ENCODE measurements around the gene EXO1. TPM values are rescaled to one million over a fixed set of nuclear protein-coding genes. Genes with fewer than 3 reads are reported as not detected.
"Not testable (repeated sequence)": the region's sequence is repeated elsewhere in the genome, so short reads cannot be mapped to it uniquely, and the experiment has no call there.

The EXO1 gene
- total and polyA plus RNA-seq, 2 donors (not counting 1 experiment from before 2014, with no cell fraction given): 0.73 to 1.2 TPM

GRCh38 chr1:241825581-241825980, 22.4 kb upstream of the EXO1 start:
- H2AFZ ChIP-seq (ENCODE audit: insufficient read depth, low read depth, low read length, poor library complexity, severe bottlenecking): no peak overlapping the region
- H3K79me2 ChIP-seq (ENCODE audit: control insufficient read depth, insufficient read depth, low read length): no peaks in the 10 kb centered on the region
- POLR2A ChIA-PET: no interaction called here
- no peak overlapping the region for H3K27ac ChIP-seq (ENCODE audit: low read length in 2 of 2)
- DNase-seq: no peak
- H3K9ac ChIP-seq (ENCODE audit: low read length): no peak overlapping the region
- TF ChIP-seq CTCF (IDR thresholded peaks at IDR 0.05) (no peak), EZH2 (IDR thresholded peaks at IDR 0.05; ENCODE audit: borderline replicate concordance, insufficient read depth, low read depth, low read length, poor library complexity, severe bottlenecking) (no peak)
- H3K4me1 ChIP-seq (ENCODE audit: control insufficient read depth in 2 of 2, insufficient read depth in 2 of 2, low read length in 2 of 2): no peaks in the 10 kb centered on the region
- H3K27me3 Mint-ChIP-seq: peaks cover 10% of the 10 kb centered on the region
- no peaks in the 10 kb centered on the region for H3K9me3 Mint-ChIP-seq (ENCODE audit: insufficient read depth)
- no peak overlapping the region for H3K4me2 ChIP-seq (replicated peaks; ENCODE audit: low read depth, low read length, poor library complexity, severe bottlenecking)
- no peak overlapping the region for H3K27ac Mint-ChIP-seq
- no peaks in the 10 kb centered on the region for H3K9me3 ChIP-seq (ENCODE audit: control extremely low read depth in 1 of 3, control insufficient read depth in 2 of 3, insufficient read depth in 1 of 3, low read length in 2 of 3)
- H3K4me1 Mint-ChIP-seq: no peaks in the 10 kb centered on the region
- CTCF ChIA-PET: no interaction called here
- no peak overlapping the region for H3K4me3 Mint-ChIP-seq
- intact Hi-C loops (cut with micrococcal nuclease): no loop called here
- no peaks in the 10 kb centered on the region for H3K27me3 ChIP-seq (replicated peaks in 1 of 4; ENCODE audit: control extremely low read depth in 1 of 4, control insufficient read depth in 3 of 4, insufficient read depth in 4 of 4, low read length in 3 of 4)
- no peak for ATAC-seq (ENCODE audit: low read depth)
- H3K4me3 ChIP-seq (ENCODE audit: control extremely low read depth in 1 of 5, extremely low read depth in 1 of 5, insufficient read depth in 1 of 5, low read depth in 2 of 5, low read length in 4 of 5): no peak overlapping the region
- H3K36me3 ChIP-seq (replicated peaks in 1 of 2; ENCODE audit: control extremely low read depth in 1 of 2, control insufficient read depth in 1 of 2, extremely low read depth in 1 of 2, insufficient read depth in 2 of 2, low read length in 1 of 2): no peaks in the 10 kb centered on the region
- no peaks in the 10 kb centered on the region for H4K20me1 ChIP-seq (ENCODE audit: control insufficient read depth, insufficient read depth, low read length, poor library complexity, severe bottlenecking)

GRCh38 chr1:241826613-241827012, 21.4 kb upstream of the EXO1 start:
- 91% methylated on average over 6 of the region's 9 CpGs for WGBS (ENCODE audit: insufficient coverage)
- H3K4me2 ChIP-seq (replicated peaks; ENCODE audit: low read depth, low read length, poor library complexity, severe bottlenecking); H3K4me1 Mint-ChIP-seq; H3K27me3 Mint-ChIP-seq; H3K27ac ChIP-seq (ENCODE audit: low read length in 2 of 2); H4K20me1 ChIP-seq (ENCODE audit: control insufficient read depth, insufficient read depth, low read length, poor library complexity, severe bottlenecking); POLR2A ChIA-PET; DNase-seq; CTCF ChIA-PET; H3K9me3 ChIP-seq (ENCODE audit: control extremely low read depth in 1 of 3, control insufficient read depth in 2 of 3, insufficient read depth in 1 of 3, low read length in 2 of 3); H3K9me3 Mint-ChIP-seq (ENCODE audit: insufficient read depth); H3K79me2 ChIP-seq (ENCODE audit: control insufficient read depth, insufficient read depth, low read length); H3K36me3 ChIP-seq (replicated peaks in 1 of 2; ENCODE audit: control extremely low read depth in 1 of 2, control insufficient read depth in 1 of 2, extremely low read depth in 1 of 2, insufficient read depth in 2 of 2, low read length in 1 of 2); H3K4me3 ChIP-seq (ENCODE audit: control extremely low read depth in 1 of 5, extremely low read depth in 1 of 5, insufficient read depth in 1 of 5, low read depth in 2 of 5, low read length in 4 of 5); intact Hi-C loops (cut with micrococcal nuclease); H3K27me3 ChIP-seq (replicated peaks in 1 of 4; ENCODE audit: control extremely low read depth in 1 of 4, control insufficient read depth in 3 of 4, insufficient read depth in 4 of 4, low read length in 3 of 4); H2AFZ ChIP-seq (ENCODE audit: insufficient read depth, low read depth, low read length, poor library complexity, severe bottlenecking); H3K27ac Mint-ChIP-seq; H3K4me1 ChIP-seq (ENCODE audit: control insufficient read depth in 2 of 2, insufficient read depth in 2 of 2, low read length in 2 of 2); H3K9ac ChIP-seq (ENCODE audit: low read length); H3K4me3 Mint-ChIP-seq; ATAC-seq (ENCODE audit: low read depth): not testable (repeated sequence)

All from B cell (primary cell).